ENCODE measurements around the gene WDR74.
"Not testable (repeated sequence)": the region's sequence is repeated elsewhere in the genome, so short reads cannot be mapped to it uniquely, and the experiment has no call there.

Gene WDR74

GRCh38 chr11:62840721-62841360 is 1.5 kb upstream of the WDR74 start:
- peak; percentile 88 for DNase-seq

- DNase-seq: no peak
Measured at GRCh38 chr11:62835336-62835735, 4.1 kb downstream of the WDR74 start.

- DNase-seq: no peak
Measured at GRCh38 chr11:62832336-62833234, 6.8 kb downstream of the WDR74 start, which contains the start of gene TEX54. TEX54 (minus strand) TSS chr11:62832841.

- DNase-seq: peak; percentile 100
Measured at GRCh38 chr11:62831520-62832335, 7.7 kb downstream of the WDR74 start, which contains the start of gene STX5. STX5 (minus strand) TSS chr11:62832051; CDS start chr11:62831243, 808 bp downstream.

- DNase-seq: no peak
Measured at GRCh38 chr11:62830904-62831519, 8.4 kb downstream of the WDR74 start.

GRCh38 chr11:62828130-62828529 is 11.3 kb downstream of the WDR74 start:
- not testable (repeated sequence) for DNase-seq

- DNase-seq: no peak
Measured at GRCh38 chr11:62823677-62824076, 15.7 kb downstream of the WDR74 start.

- DNase-seq: no peak
Measured at GRCh38 chr11:62817129-62817528, 22.3 kb downstream of the WDR74 start.

GRCh38 chr11:62816557-62816956 is 22.8 kb downstream of the WDR74 start:
- no peak for DNase-seq

- no peak for DNase-seq
Measured at GRCh38 chr11:62811659-62812058, 27.7 kb downstream of the WDR74 start.

- DNase-seq: no peak
Measured at GRCh38 chr11:62810748-62811147, 28.6 kb downstream of the WDR74 start.

- no peak for DNase-seq
Measured at GRCh38 chr11:62806611-62807121, 32.7 kb downstream of the WDR74 start.

GRCh38 chr11:62805961-62806441 is 33.4 kb downstream of the WDR74 start:
- peak; percentile 47 for DNase-seq

GRCh38 chr11:62805076-62805892 is 34.1 kb downstream of the WDR74 start, which contains the start of gene NXF1:
NXF1 (minus strand) TSS chr11:62805440; CDS start chr11:62805356, 84 bp downstream.
- DNase-seq: peak; percentile 97

GRCh38 chr11:62804310-62805075 is 34.9 kb downstream of the WDR74 start:
- DNase-seq: no peak

- no peak for DNase-seq
Measured at GRCh38 chr11:62801071-62801470, 38.3 kb downstream of the WDR74 start.

- DNase-seq: no peak
Measured at GRCh38 chr11:62799486-62799885, 39.9 kb downstream of the WDR74 start.

GRCh38 chr11:62796281-62796680 is 43.1 kb downstream of the WDR74 start:
- no peak for DNase-seq

GRCh38 chr11:62794201-62794775 is 45.1 kb downstream of the WDR74 start:
- DNase-seq: no peak

- no peak for DNase-seq
Measured at GRCh38 chr11:62792202-62792575, 47.2 kb downstream of the WDR74 start.
